ENCODE data around the gene ACER3.
"Not testable (repeated sequence)": the region's sequence is repeated elsewhere in the genome, so short reads cannot be mapped to it uniquely, and the experiment has no call there.

ACER3 gene

DNA sequence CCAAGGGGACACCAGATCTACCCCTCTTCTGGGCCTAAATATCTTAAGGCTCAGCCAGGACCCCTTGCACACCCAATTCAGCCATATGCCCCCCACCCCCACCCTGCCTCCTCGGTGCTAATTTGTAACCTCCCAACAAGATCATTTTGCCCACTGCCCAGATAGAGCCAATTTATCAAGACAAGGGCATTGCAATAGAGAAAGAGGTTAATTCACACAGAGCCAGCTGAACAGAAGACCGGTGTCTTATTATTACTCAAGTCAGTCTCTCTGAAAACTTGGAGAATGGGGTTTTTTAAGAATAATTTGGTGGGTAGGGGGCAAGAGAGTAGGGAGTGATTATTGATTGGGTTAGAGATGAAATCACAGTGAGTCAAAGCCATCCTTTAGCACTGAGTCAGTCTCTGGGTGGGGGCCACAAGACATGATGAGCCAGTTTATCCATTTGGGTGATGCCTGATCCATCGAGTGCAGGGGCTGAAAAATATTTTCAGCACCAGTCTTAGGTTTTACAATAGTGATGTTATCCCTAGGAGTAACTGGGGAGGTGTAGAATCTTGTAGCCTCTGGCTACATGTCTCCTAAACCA, 196.2 kb downstream of the ACER3 start:
- Histone ChIP-seq H3K9ac (ENCODE audit: low read depth, low read length) (no peak overlapping the region), H3K27ac (ENCODE audit: low read length) (no peak overlapping the region), H3K27me3 (ENCODE audit: insufficient read depth, low read length) (no peaks in the 10 kb centered on the region), H3K36me3 (ENCODE audit: insufficient read depth, low read depth, low read length) (no peaks in the 10 kb centered on the region), H3K4me3 (ENCODE audit: low read length) (no peak overlapping the region), H3K9me3 (ENCODE audit: insufficient read depth, low read depth, low read length) (no peaks in the 10 kb centered on the region), H3K4me1 (ENCODE audit: insufficient read depth, low read length) (no peaks in the 10 kb centered on the region; the same call in 1 of the 2 replicates)

DNA sequence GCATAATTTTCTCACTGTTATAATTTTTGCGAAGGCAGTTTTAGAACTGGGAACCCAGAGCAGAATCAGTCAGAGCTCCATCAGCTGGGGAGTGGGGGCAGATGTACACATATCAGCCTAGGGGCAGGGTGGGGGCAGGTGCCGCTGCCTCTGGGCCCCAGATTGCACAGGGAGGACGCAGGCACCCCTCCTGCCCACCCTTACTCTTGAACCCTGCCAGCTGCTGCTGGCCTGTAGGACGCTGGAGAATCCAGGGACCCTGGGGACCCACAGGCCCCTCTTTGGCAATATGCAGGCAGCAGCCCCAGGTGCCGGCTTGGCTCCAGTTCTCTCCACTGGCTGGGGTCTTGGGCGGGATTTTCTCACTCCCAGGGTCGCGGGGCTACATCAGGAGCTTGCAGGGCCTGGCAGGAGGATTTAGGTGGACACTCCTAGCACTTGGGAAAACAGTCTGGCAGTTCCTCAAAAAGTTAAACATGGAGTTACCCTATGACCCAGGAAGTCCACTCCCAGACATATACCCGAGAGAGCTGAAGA, 197.3 kb downstream of the ACER3 start:
- H3K27ac ChIP-seq (ENCODE audit: low read length) = no peak overlapping the region
- no peaks in the 10 kb centered on the region; the same call in 1 of the 2 replicates for H3K4me1 ChIP-seq (ENCODE audit: insufficient read depth, low read length)
- no peaks in the 10 kb centered on the region for H3K36me3 ChIP-seq (ENCODE audit: insufficient read depth, low read depth, low read length)
- no peak overlapping the region for H3K9ac ChIP-seq (ENCODE audit: low read depth, low read length)
- no peaks in the 10 kb centered on the region for H3K27me3 ChIP-seq (ENCODE audit: insufficient read depth, low read length)
- no peak overlapping the region for H3K4me3 ChIP-seq (ENCODE audit: low read length)
- no peaks in the 10 kb centered on the region for H3K9me3 ChIP-seq (ENCODE audit: insufficient read depth, low read depth, low read length)

DNA sequence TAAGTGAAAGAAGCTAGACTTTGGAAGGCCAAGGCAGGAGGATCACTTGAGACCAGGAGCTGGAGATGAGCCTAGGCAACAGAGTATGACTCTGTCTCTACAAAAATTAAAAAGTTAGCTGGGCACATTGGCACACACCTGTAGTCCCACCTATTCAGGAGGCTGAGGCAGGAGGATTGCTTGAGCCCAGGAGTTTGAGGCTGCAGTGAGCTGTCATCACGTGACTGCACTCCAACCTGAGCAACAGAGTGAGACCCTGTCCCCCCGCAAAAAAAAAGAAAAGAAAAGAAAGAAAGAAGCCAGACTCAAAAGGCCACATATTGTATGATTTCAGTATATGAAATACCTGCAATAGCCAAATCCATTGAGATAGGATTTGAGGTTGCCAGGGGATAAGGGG, 198.2 kb downstream of the ACER3 start:
- no peak overlapping the region for H3K9ac ChIP-seq (ENCODE audit: low read depth, low read length)
- no peaks in the 10 kb centered on the region; the same call in 1 of the 2 replicates for H3K4me1 ChIP-seq (ENCODE audit: insufficient read depth, low read length)
- H3K27me3 ChIP-seq (ENCODE audit: insufficient read depth, low read length) = 0 out of 2 replicates have a peak, but pooled peaks cover 1% of the 10 kb centered on the region
- H3K4me3 ChIP-seq (ENCODE audit: low read length) = no peak overlapping the region
- H3K36me3 ChIP-seq (ENCODE audit: insufficient read depth, low read depth, low read length) = no peaks in the 10 kb centered on the region
- H3K27ac ChIP-seq (ENCODE audit: low read length) = no peak overlapping the region
- no peaks in the 10 kb centered on the region for H3K9me3 ChIP-seq (ENCODE audit: insufficient read depth, low read depth, low read length)

DNA sequence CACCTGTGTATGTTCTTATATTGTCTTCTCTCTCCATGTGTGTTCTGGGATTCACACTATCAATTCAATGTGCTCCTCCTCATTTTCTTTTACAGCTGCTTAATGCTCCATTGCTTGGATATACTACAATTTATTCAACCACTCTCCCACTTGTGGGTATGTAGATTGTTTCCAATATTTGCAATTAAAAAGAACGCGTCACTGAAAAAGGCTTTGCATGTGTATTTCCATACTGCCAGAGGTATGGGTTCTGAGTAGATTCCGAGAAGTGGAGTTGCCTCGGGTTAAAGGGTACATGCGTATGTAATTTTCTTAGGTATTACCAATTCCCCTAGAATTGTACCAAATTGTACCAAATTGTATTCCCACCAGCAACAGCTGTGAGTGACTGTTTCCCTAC, 199.1 kb downstream of the ACER3 start:
- Histone ChIP-seq H3K27ac (ENCODE audit: low read length) (no peak overlapping the region), H3K4me1 (ENCODE audit: insufficient read depth, low read length) (no peaks in the 10 kb centered on the region; the same call in 1 of the 2 replicates), H3K27me3 (ENCODE audit: insufficient read depth, low read length) (peaks cover 10% of the 10 kb centered on the region), H3K4me3 (ENCODE audit: low read length) (no peak overlapping the region), H3K9me3 (ENCODE audit: insufficient read depth, low read depth, low read length) (no peaks in the 10 kb centered on the region), H3K36me3 (ENCODE audit: insufficient read depth, low read depth, low read length) (no peaks in the 10 kb centered on the region), H3K9ac (ENCODE audit: low read depth, low read length) (no peak overlapping the region)

DNA sequence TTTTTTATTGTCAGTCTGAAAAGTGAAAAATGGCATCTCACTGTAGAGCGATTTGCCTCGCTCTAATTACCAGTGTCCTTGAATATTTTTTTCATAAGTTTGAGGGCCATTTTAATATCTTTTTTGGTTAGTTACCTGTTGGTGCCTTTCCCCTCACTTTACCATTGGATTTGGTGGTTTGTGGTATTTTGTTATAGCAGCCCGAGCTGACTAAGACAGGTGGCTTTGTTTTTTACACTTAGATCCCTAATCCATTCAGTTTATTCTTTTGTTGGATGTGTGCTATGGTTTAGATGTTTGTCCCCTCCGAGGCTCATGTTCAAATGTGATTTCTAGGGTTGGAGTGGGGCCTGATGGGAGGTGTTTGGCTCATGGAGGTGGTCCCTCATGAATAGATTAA, 199.5 kb downstream of the ACER3 start:
- Histone ChIP-seq H3K9me3 (ENCODE audit: insufficient read depth, low read depth, low read length) (no peaks in the 10 kb centered on the region), H3K27ac (ENCODE audit: low read length) (no peak overlapping the region), H3K36me3 (ENCODE audit: insufficient read depth, low read depth, low read length) (no peaks in the 10 kb centered on the region), H3K4me3 (ENCODE audit: low read length) (no peak overlapping the region), H3K27me3 (ENCODE audit: insufficient read depth, low read length) (peaks cover 14% of the 10 kb centered on the region), H3K9ac (ENCODE audit: low read depth, low read length) (no peak overlapping the region), H3K4me1 (ENCODE audit: insufficient read depth, low read length) (no peaks in the 10 kb centered on the region)

DNA sequence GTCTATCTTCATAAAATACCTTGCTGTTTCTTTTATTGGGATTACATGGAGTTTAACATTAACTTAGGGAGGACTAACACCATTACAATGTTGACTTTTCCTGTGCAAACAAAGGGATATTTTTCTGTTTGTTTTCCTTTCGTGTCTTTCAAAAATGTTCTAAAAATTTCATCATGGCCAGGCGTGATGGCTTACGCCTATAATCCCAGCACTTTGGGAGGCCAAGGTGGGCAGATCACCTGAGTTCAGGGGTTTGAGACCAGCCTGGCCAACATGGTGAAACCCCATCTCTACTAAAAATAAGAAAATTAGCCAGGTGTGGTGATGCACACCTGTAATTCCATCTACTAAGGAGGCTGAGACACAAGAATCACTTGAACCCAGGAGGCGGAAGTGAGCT, 200.5 kb downstream of the ACER3 start:
- peaks cover 20% of the 10 kb centered on the region for H3K27me3 ChIP-seq (ENCODE audit: insufficient read depth, low read length)
- H3K4me3 ChIP-seq (ENCODE audit: low read length); H3K4me1 ChIP-seq (ENCODE audit: insufficient read depth, low read length); H3K36me3 ChIP-seq (ENCODE audit: insufficient read depth, low read depth, low read length); H3K9me3 ChIP-seq (ENCODE audit: insufficient read depth, low read depth, low read length); H3K27ac ChIP-seq (ENCODE audit: low read length); H3K9ac ChIP-seq (ENCODE audit: low read depth, low read length): not testable (repeated sequence)

DNA sequence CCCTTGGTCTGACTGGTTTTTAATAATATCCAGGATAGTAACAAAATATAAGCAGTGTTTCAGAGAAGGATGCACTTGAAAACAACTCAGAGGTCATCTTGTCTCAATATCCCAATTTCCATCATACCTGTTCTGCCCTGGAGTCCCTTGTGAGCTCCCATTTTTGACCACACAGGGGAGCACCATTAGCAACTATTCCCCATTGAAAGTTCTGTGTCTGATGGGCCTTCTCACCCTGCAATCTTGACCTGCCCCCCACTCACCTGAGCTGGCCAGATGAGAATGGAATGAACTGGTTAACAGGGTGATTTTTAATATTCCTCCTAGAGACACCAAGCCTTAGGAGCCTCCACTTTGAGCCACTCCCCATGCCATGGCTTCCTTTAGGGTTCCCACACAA, 202.2 kb downstream of the ACER3 start:
- Histone ChIP-seq H3K9me3 (ENCODE audit: insufficient read depth, low read depth, low read length) (no peaks in the 10 kb centered on the region), H3K4me1 (ENCODE audit: insufficient read depth, low read length) (peaks cover 3% of the 10 kb centered on the region; the same call in 1 of the 2 replicates), H3K4me3 (ENCODE audit: low read length) (no peak overlapping the region), H3K27ac (ENCODE audit: low read length) (no peak overlapping the region), H3K9ac (ENCODE audit: low read depth, low read length) (no peak overlapping the region), H3K27me3 (ENCODE audit: insufficient read depth, low read length) (peaks cover 24% of the 10 kb centered on the region), H3K36me3 (ENCODE audit: insufficient read depth, low read depth, low read length) (no peaks in the 10 kb centered on the region)

DNA sequence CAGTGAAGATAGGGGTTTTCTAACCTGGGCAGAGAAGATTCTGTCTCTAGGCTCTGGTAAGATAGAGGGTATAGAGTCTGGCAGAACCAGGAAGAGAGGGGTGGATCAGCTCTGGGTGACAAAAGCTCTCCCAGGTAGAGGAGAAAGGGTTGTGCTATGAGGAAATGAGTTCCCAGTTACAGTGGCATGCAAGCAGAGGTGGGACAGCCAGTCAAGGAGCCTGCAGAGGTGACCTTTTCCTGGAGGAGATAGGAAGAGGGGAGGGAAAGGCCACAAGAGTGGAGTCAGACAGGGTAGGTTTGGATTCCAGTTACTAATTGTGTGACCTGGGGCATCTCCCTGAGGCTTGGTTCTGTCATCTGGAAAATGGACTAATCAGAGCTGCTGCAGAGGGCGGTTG, 202.7 kb downstream of the ACER3 start:
- no peaks in the 10 kb centered on the region for H3K36me3 ChIP-seq (ENCODE audit: insufficient read depth, low read depth, low read length)
- H3K9me3 ChIP-seq (ENCODE audit: insufficient read depth, low read depth, low read length) = no peaks in the 10 kb centered on the region
- no peak overlapping the region for H3K4me3 ChIP-seq (ENCODE audit: low read length)
- no peak overlapping the region for H3K27ac ChIP-seq (ENCODE audit: low read length)
- H3K27me3 ChIP-seq (ENCODE audit: insufficient read depth, low read length) = peaks cover 28% of the 10 kb centered on the region
- H3K4me1 ChIP-seq (ENCODE audit: insufficient read depth, low read length) = peaks cover 3% of the 10 kb centered on the region; the same call in 1 of the 2 replicates
- no peak overlapping the region for H3K9ac ChIP-seq (ENCODE audit: low read depth, low read length)

DNA sequence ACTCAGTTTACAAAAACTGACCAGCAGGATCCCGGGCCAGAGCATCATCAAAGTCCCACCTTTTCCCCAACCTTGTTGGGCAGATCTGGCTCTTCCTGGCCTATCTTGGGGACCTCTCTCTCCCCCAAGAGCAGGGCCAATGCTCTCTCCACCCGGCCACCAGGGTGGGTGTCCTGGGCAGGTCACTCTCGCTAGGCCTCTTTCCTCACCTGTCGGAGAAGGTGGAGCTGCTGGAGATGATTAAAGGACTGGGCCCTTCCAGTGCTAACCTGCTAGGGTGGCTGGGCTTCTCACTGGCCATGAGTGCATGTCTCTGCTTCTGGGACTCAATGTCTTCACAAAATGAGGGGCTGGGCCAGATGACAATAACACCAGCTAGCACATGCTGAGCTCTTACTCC, 203.1 kb downstream of the ACER3 start:
- peaks cover 28% of the 10 kb centered on the region for H3K27me3 ChIP-seq (ENCODE audit: insufficient read depth, low read length)
- H3K4me3 ChIP-seq (ENCODE audit: low read length) = no peak overlapping the region
- no peak overlapping the region for H3K9ac ChIP-seq (ENCODE audit: low read depth, low read length)
- H3K4me1 ChIP-seq (ENCODE audit: insufficient read depth, low read length) = peaks cover 3% of the 10 kb centered on the region; the same call in 1 of the 2 replicates
- H3K9me3 ChIP-seq (ENCODE audit: insufficient read depth, low read depth, low read length) = no peaks in the 10 kb centered on the region
- no peaks in the 10 kb centered on the region for H3K36me3 ChIP-seq (ENCODE audit: insufficient read depth, low read depth, low read length)
- no peak overlapping the region for H3K27ac ChIP-seq (ENCODE audit: low read length)

DNA sequence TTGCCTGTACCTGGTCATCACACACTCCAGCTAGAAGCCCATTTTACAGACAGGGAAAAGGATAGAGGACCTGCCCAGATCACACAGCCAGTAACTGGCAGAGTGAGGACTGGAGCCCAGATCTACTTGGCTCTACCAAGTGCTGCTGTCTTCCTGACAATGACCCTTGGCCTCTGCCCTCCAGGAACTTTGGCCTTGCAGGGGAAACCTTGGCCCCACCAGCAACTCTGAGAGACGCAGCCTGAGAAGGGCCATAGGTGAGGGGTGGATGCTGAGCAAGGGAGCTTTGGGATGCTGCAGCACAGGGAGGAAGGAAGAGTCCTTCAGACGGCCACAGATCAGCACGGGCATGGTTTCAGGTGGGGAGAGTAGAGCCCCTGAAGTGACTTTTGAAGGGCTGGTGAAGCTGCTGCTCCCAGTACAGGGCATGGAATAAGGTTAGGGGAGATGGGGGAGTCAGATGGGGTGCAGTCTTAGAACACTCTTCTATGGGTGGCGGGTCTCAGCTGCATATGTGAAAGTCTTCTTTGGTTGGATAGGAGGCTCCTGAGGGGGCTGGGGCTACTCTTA, 204.0 kb downstream of the ACER3 start:
- H3K27me3 ChIP-seq (ENCODE audit: insufficient read depth, low read length) = peaks cover 28% of the 10 kb centered on the region
- H3K9me3 ChIP-seq (ENCODE audit: insufficient read depth, low read depth, low read length) = no peaks in the 10 kb centered on the region
- no peak overlapping the region for H3K9ac ChIP-seq (ENCODE audit: low read depth, low read length)
- H3K4me1 ChIP-seq (ENCODE audit: insufficient read depth, low read length) = peaks cover 3% of the 10 kb centered on the region; the same call in 1 of the 2 replicates
- no peak overlapping the region for H3K27ac ChIP-seq (ENCODE audit: low read length)
- H3K4me3 ChIP-seq (ENCODE audit: low read length) = no peak overlapping the region
- H3K36me3 ChIP-seq (ENCODE audit: insufficient read depth, low read depth, low read length) = no peaks in the 10 kb centered on the region

DNA sequence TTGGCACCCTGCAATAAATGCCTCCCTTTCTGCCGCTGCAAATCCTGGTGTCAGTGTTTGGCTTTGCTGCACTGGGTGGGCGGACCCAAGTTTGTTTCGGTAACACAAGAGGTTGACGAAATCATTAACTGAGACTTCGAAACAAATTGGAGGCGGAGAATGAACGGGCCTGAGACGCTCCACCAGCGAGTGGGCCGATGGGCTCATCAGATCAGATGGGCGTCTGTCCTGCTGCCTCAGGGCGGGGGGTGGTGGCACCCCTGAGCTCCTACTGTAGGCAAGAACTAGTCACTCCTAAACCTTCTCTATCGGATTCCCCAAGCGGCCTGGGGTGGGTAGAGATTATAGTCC, 205.1 kb downstream of the ACER3 start:
- Histone ChIP-seq H3K27ac (ENCODE audit: low read length) (no peak overlapping the region), H3K27me3 (ENCODE audit: insufficient read depth, low read length) (peaks cover 28% of the 10 kb centered on the region), H3K4me3 (ENCODE audit: low read length) (peak overlapping the region; percentile 78)

More for the DNA sequence above, 205.1 kb downstream of the ACER3 start:
- Histone ChIP-seq H3K36me3 (ENCODE audit: insufficient read depth, low read depth, low read length) (no peaks in the 10 kb centered on the region), H3K9me3 (ENCODE audit: insufficient read depth, low read depth, low read length) (no peaks in the 10 kb centered on the region), H3K9ac (ENCODE audit: low read depth, low read length) (peak overlapping the region; percentile 65; the same call in 1 of the 2 replicates), H3K4me1 (ENCODE audit: insufficient read depth, low read length) (peaks cover 3% of the 10 kb centered on the region; the same call in 1 of the 2 replicates)
